Activated CD4-positive, alpha-beta T cell treated with anti-CD3 and anti-CD28 coated beads for 48 hours (primary cell): ENCODE data around the gene DTYMK.
"Not testable (repeated sequence)": the region's sequence is repeated elsewhere in the genome, so short reads cannot be mapped to it uniquely, and the experiment has no call there.

ENCODE experiments used
- DNase-seq: peaks from one replicate; pipeline ENCODE4 v3.0.0-alpha.2; 2020

The DTYMK gene

GRCh38 chr2:241671457-241672240 lies 15.0 kb downstream of the DTYMK start:
- no peak for DNase-seq

- no peak for DNase-seq
Measured at GRCh38 chr2:241670333-241671110, 16.1 kb downstream of the DTYMK start.

DNA sequence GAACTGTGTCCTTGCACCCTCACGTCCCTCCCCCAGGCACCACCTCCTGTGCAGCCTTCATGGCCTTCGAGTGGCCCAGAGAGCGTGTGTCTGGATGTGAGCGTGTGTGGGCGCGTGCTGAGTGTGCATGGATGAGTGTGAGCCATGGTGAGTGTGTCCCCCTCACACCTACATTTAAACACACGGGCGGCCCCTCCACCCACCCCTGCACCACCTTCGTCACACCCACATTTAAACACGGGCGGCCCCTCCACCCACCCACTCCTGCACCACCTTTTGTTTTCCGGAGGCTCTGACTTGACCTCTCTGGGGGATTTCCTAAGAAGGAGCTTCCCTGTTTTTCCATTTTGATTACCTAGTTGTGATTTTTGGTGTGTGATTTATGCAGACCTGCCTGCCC lies 17.8 kb downstream of the DTYMK start:
- DNase-seq = no peak

DNA sequence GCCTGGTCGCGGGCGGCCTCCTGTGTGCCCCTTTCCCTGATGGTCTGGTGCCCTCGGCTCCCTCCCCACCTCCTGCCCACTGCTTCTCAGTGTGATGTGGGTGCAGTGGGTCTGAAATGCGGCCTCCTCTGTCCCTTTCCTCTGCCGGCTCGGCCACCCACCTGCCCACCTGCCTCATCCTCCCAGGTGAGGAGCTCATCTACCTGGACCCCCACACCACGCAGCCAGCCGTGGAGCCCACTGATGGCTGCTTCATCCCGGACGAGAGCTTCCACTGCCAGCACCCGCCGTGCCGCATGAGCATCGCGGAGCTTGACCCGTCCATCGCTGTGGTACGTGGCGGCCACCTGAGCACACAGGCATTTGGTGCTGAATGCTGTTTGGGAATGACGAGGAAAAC lies 18.3 kb downstream of the DTYMK start:
- no peak for DNase-seq

DNA sequence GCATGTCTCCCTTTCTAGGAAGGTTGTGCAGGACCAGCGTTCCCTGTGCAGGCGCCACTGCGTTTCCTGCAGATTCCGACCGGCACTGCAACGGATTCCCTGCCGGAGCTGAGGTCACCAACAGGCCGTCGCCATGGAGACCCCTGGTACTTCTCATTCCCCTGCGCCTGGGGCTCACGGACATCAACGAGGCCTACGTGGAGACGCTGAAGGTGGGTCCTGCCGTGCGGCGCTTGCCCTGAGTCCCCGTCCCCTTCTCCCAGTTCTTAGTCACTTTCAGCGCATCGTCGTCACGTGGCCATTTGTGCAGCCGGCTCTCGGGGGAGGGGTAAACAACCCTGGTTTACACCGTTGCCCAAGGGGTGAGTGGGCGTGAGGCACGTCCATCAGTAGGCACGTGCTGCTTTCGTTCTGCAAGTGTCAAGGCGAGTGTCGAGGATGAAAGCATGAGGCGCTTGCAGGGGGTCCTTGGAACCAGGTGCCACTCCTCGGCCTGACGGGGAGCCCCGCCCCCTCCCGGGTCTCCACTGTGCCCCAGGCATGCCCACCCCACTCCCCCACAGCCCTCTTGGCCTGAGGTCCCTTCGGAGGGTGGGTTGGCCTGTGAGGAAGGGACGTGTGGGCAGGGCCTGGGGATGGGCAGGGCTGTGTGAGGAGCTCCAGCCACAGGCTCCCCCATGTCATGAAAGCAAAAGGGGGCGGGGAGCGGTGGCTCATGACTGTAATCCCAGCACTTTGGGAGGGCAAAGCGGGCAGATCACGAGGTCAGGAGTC lies 19.8 kb downstream of the DTYMK start:
- DNase-seq = no peak

GRCh38 chr2:241665731-241666440 lies 20.7 kb downstream of the DTYMK start:
- no peak for DNase-seq

GRCh38 chr2:241662731-241663130 lies 23.9 kb downstream of the DTYMK start:
- DNase-seq = not testable (repeated sequence)

- no peak for DNase-seq
Measured at GRCh38 chr2:241660593-241661213, 25.9 kb downstream of the DTYMK start.

GRCh38 chr2:241659150-241659739 lies 27.4 kb downstream of the DTYMK start:
- peak; percentile 61 for DNase-seq

- no peak for DNase-seq
Measured at GRCh38 chr2:241658296-241658695, 28.3 kb downstream of the DTYMK start.

GRCh38 chr2:241657786-241658254 lies 28.8 kb downstream of the DTYMK start:
- DNase-seq = no peak

DNA sequence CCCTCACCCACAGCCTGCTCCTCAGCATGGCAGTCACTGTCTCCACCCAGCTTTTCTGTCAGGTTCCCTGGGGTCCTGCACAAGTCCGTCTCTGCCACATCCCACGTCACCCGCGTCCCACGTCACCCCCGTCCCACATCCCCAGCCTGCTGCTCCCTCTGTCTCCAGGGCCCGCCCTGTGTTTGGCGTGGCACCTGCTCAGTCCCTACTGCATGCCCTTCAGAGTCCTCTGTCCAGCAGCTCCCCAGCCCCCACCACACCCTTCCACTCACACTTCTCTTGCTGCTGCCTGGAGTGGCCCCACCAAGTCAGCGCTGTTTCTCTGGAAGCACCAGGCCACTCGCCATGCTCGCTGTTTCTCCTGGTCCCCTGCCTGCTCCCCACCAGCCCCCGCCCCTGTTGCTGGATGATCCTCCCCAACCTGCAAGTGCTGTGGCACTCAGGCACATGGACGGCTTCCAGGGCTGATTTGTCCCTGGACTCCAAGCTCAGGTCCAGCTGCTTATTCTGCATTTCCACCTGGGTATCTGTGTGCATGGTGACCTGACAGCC lies 30.3 kb downstream of the DTYMK start:
- no peak for DNase-seq

GRCh38 chr2:241655516-241656189 lies 31.0 kb downstream of the DTYMK start:
- DNase-seq = no peak

GRCh38 chr2:241654551-241654950 lies 32.1 kb downstream of the DTYMK start:
- DNase-seq = no peak

- no peak for DNase-seq
Measured at GRCh38 chr2:241653210-241653750, 33.3 kb downstream of the DTYMK start.

DNA sequence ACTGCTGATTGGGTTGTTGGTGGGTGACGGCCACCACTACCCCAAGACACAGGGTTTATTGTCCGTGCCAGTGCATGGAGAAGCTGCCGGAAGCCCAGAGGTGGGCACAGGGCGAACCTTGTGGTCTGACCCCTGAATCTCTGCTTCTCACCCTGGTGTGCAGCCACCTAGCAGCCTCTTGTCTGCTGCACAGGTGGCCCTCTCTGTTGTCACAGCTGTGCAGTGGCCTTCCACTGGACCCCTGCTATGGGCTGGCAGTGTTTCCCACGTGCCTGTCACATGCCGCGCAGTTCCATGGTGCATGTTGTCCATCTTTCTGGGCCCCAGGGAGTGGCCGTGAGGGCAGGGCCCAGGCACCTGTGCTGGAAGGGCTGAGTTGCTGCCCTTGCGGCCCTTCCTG lies 33.9 kb downstream of the DTYMK start:
- DNase-seq = no peak

- DNase-seq = no peak
Measured at GRCh38 chr2:241652142-241652541, 34.5 kb downstream of the DTYMK start.

- DNase-seq = no peak
Measured at GRCh38 chr2:241649927-241650326, 36.7 kb downstream of the DTYMK start.

GRCh38 chr2:241649404-241649803 lies 37.2 kb downstream of the DTYMK start:
- no peak for DNase-seq

GRCh38 chr2:241648453-241648852 lies 38.2 kb downstream of the DTYMK start:
- DNase-seq = no peak
